Ramos (cell line): Measurements from ENCODE around the gene CHPF2.

Experiments used
- in situ Hi-C: fragments of 300-500 bp; cut with MboI; formaldehyde crosslinking; loops from one replicate; pipeline ENCODE4 v1.14.3; 2022; ENCODE audit warnings: low sequenced_read_pairs; ENCODE audit not compliant: unreplicated experiment

Gene CHPF2

DNA sequence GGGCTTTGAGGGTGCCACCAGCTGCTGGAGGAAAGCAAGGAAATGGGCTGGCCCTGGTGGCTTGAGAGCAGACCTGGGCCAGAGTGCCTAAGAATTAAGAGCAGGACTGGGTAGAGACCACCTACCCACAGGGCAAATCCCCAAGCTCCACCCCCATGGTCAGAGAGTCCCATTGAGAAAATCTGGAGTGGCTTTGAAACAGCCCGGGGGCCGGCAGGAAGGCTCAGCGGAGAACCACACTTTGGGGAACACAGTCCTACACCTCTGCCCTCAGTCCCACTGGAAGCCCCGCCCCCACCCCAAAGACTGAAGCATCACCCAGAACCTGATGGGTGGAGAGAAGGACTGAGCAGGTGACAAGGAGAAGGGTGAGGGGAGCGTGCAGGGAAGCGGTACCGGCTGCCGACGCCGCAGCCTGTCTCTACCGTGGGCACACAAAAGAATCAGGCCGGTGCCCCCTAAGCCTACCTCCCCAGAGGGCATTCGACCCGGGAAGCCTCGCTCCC lies 12.6 kb downstream of the CHPF2 start:
- in situ Hi-C loops, result no loop called here

- in situ Hi-C loops, result no loop called here
Observed at GRCh38 chr7:151245360-151246101, 13.2 kb downstream of the CHPF2 start.

GRCh38 chr7:151246102-151246850 lies 14.0 kb downstream of the CHPF2 start:
- in situ Hi-C loops, result no loop called here

- in situ Hi-C loops, result no loop called here
Observed at GRCh38 chr7:151246851-151247580, 14.7 kb downstream of the CHPF2 start.

- in situ Hi-C loops, result no loop called here
Observed at GRCh38 chr7:151247611-151248345, 15.5 kb downstream of the CHPF2 start.

- in situ Hi-C loops, result no loop called here
Observed at GRCh38 chr7:151248346-151249033, 16.2 kb downstream of the CHPF2 start, which contains the start of gene SMARCD3. Gene SMARCD3, minus strand, starts transcription at chr7:151248694. Its CDS starts 132 bp downstream, at chr7:151248562.

- in situ Hi-C loops, result no loop called here
Observed at GRCh38 chr7:151249034-151249731, 16.9 kb downstream of the CHPF2 start.

GRCh38 chr7:151249732-151250072 lies 17.4 kb downstream of the CHPF2 start:
- in situ Hi-C loops, result no loop called here

DNA sequence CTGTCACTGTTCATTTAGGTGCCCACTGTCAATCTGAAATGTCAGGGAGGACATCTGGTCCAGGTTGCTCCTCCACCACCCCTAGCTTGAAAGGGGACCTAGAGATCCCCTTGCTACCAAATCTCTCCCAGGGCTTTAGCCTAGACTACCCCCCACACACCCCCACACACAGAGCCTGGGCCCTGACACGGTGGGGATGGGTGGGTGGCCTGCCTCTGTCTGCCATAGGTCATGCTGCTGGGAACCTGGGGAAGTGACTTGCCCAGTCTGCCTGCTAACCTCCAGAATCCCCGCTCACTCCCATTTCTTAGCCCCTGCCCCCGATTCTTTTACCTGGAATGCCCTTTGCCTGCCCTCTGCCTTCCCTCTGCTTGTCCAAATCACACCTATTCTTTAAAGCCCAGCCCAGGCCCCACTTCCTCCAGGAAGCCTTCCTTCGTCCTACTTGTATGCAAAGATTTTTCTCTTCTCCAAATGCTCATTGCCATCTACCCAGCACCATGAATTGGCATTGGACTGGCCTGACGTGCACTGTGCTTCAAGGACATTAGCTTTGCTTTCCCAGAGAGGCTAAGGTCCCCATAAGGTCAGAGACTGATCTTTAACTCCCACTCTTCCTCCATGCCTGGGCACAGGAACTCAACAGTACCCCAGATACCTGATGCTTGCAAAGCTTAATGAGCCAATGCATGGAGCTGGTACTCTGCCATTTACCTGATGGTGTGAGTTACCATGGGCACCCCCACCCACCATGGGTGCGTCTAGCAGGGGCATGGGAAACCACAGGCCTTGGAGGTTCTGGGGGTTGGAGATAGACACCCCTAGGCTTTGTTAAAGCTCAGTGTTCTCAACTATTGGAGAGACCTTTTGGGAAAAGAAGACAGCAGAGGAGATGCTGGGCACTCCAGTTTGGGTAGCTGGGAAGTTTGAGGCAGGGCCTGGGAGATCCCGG lies 18.2 kb downstream of the CHPF2 start:
- in situ Hi-C loops, result no loop called here

GRCh38 chr7:151251328-151251688 lies 19.0 kb downstream of the CHPF2 start:
- in situ Hi-C loops, result no loop called here

GRCh38 chr7:151251689-151252560 lies 19.6 kb downstream of the CHPF2 start:
- in situ Hi-C loops, result no loop called here

- in situ Hi-C loops, result no loop called here
Observed at GRCh38 chr7:151252561-151252835, 20.2 kb downstream of the CHPF2 start.

GRCh38 chr7:151252961-151253711 lies 20.9 kb downstream of the CHPF2 start:
- in situ Hi-C loops, result no loop called here

GRCh38 chr7:151254316-151254715 lies 22.0 kb downstream of the CHPF2 start:
- in situ Hi-C loops, result no loop called here

DNA sequence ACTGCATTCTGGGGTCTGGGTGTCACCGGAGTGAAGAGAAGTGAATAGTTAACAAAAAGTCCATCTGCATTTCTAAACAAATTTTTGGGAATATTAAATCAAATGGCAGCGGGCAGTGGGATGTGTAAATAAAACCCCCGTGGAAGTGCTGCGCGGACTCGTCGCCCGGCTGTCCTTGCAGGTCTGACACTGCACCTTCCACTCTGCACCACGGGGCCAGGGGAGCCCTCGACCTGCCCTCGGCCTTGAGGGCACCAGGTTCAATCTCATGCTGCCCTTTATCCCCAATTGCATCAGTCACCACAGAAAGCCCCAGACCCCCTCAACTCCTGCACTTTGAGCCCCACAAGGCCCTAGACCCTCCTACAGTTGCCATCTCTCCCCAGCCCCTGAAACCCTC lies 22.6 kb downstream of the CHPF2 start:
- in situ Hi-C loops, result no loop called here

- in situ Hi-C loops, result no loop called here
Observed at GRCh38 chr7:151255390-151255789, 23.1 kb downstream of the CHPF2 start.
